Measurements from ENCODE around the gene ATOSB.
A peak's percentile ranks its signal among the peaks of the same experiment; 100 is the strongest.

ATOSB gene

DNA sequence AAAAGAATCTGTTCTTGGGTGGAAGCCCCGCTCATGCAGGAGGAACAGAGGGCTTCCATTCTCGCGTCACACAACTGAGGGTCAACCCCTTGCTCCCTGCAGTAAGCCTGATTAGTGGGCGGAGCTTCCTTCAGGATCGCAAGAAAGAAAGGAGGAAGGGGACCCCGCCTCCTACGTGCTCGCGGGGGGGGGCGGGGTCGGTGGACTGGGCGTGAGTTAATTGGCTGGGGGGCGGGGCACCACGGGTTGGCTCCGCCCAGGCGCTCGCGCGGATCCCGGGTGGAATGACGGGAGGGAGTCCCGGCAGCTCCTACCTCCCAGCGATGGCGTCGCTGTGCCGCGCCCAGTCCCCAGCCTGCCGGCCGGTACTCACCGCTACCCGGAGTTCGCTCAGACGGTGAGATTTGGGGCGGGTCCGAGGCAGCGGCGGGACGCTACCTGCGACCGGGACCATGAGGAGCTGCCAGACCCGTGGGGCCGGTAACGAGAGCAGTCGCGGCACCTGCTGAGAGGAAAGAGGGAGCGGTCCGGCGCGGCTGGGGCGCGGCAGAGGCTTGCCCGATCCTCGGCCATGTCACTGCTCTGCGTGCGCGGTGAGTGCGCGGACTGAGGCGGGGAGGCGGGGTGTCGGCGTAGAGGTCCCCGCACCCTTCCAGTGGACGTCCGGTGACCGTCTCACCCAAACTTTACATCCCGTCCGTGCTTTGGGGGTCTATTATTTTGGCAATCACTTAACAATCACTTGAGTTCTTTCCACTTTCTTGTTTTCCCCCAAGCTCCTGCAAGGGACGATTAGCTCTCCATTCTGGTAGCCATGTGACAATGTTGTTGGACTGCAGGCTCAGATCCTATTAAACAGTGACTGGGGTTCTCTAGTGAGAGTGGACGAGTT is 46.3 kb upstream of the ATOSB start, which contains the start of gene UNC13B (continued):
- TF ChIP-seq ZNF148 (tag by site-specific recombination; IDR thresholded peaks at IDR 0.05; ENCODE audit: borderline replicate concordance): no peak
- TF ChIP-seq ZNF2 (tag by site-specific recombination; IDR thresholded peaks at IDR 0.05): peak; percentile 87; the same call in 1 of the 2 replicates
- TF ChIP-seq ZNF280C (tag by site-specific recombination; IDR thresholded peaks at IDR 0.05): no peak
- TF ChIP-seq ZNF146 (tag by site-specific recombination; IDR thresholded peaks at IDR 0.05): no peak
- peak; percentile 76; the same call in 1 of the 2 replicates for TF ChIP-seq PBX3 (CRISPR knock-in tag; IDR thresholded peaks at IDR 0.05)
- TF ChIP-seq, protein P1, sequence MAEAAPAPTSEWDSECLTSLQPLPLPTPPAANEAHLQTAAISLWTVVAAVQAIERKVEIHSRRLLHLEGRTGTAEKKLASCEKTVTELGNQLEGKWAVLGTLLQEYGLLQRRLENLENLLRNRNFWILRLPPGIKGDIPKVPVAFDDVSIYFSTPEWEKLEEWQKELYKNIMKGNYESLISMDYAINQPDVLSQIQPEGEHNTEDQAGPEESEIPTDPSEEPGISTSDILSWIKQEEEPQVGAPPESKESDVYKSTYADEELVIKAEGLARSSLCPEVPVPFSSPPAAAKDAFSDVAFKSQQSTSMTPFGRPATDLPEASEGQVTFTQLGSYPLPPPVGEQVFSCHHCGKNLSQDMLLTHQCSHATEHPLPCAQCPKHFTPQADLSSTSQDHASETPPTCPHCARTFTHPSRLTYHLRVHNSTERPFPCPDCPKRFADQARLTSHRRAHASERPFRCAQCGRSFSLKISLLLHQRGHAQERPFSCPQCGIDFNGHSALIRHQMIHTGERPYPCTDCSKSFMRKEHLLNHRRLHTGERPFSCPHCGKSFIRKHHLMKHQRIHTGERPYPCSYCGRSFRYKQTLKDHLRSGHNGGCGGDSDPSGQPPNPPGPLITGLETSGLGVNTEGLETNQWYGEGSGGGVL (tag by site-specific recombination; IDR thresholded peaks at IDR 0.05): no peak
- peak; percentile 66 for TF ChIP-seq ZNF341 (tag by site-specific recombination; IDR thresholded peaks at IDR 0.05; ENCODE audit: low read depth)
- no peak for TF ChIP-seq ZNF626 (tag by site-specific recombination; IDR thresholded peaks at IDR 0.05)
- TF ChIP-seq IKZF3 (tag by site-specific recombination; IDR thresholded peaks at IDR 0.05): peak; percentile 91
- TF ChIP-seq ZSCAN18 (tag by site-specific recombination; IDR thresholded peaks at IDR 0.05): no peak
- no peak for TF ChIP-seq ZNF16 (tag by site-specific recombination; IDR thresholded peaks at IDR 0.05; ENCODE audit: low read depth)
- TF ChIP-seq HOXD13 (CRISPR knock-in tag; IDR thresholded peaks at IDR 0.05; ENCODE audit: borderline replicate concordance): no peak
- TF ChIP-seq ZNF549 (tag by site-specific recombination; IDR thresholded peaks at IDR 0.05): no peak
- no peak for TF ChIP-seq ZNF571 (tag by site-specific recombination; IDR thresholded peaks at IDR 0.05)
- TF ChIP-seq ZNF184 (tag by site-specific recombination; IDR thresholded peaks at IDR 0.05): no peak
- TF ChIP-seq KLF10 (tag by site-specific recombination; IDR thresholded peaks at IDR 0.05): peak; percentile 94
- no peak for TF ChIP-seq TRIM28 (IDR thresholded peaks at IDR 0.05; ENCODE audit: borderline replicate concordance, low read length)
- TF ChIP-seq ZNF114 (tag by site-specific recombination; IDR thresholded peaks at IDR 0.05): no peak
- no peak for TF ChIP-seq MEIS1 (CRISPR knock-in tag; IDR thresholded peaks at IDR 0.05; ENCODE audit: borderline replicate concordance)
- TF ChIP-seq ZNF830 (tag by site-specific recombination; IDR thresholded peaks at IDR 0.05; ENCODE audit: low read depth): no peak
- TF ChIP-seq ZNF660 (tag by site-specific recombination; IDR thresholded peaks at IDR 0.05): no peak
- TF ChIP-seq AEBP2 (tag by site-specific recombination; IDR thresholded peaks at IDR 0.05; ENCODE audit: borderline replicate concordance): no peak
- peak; percentile 61; the same call in 1 of the 2 replicates for TF ChIP-seq MYNN (tag by site-specific recombination; IDR thresholded peaks at IDR 0.05; ENCODE audit: borderline replicate concordance)
- TF ChIP-seq ZNF585B (tag by site-specific recombination; IDR thresholded peaks at IDR 0.05): no peak
- TF ChIP-seq ZNF292 (tag by site-specific recombination; IDR thresholded peaks at IDR 0.05; ENCODE audit: borderline replicate concordance, low read depth): no peak
- TF ChIP-seq ZNF354C (tag by site-specific recombination; IDR thresholded peaks at IDR 0.05; ENCODE audit: borderline replicate concordance, low read depth): no peak
- TF ChIP-seq ZBTB21 (tag by site-specific recombination; IDR thresholded peaks at IDR 0.05): peak; percentile 14; the same call in 1 of the 2 replicates
- TF ChIP-seq ZNF843 (tag by site-specific recombination; IDR thresholded peaks at IDR 0.05): peak; percentile 57; the same call in 1 of the 2 replicates
- no peak for TF ChIP-seq HOXC10 (CRISPR knock-in tag; IDR thresholded peaks at IDR 0.05)
